Mammary epithelial cell (primary cell): ENCODE data around the gene IL1RAPL2.

Source experiments
- EZH2 ChIP-seq: IDR thresholded peaks from 2 replicates; pipeline ENCODE4 v1.6.1; 2012; ENCODE audit warnings: low read length, inconsistent platforms, borderline replicate concordance
- TF ChIP-seq, protein P1 (sequence below), 2 donors: IDR thresholded peaks in 1 of 2; conservative IDR thresholded peaks in 1 of 2; 2 replicates each; pipeline ENCODE4 v1.5.1; 2011 to 2012; ENCODE audit warnings: inconsistent platforms in 2 of 2, low read length in 2 of 2, mild to moderate bottlenecking in 2 of 2, control low read depth in 1 of 2, low read depth in 1 of 2; ENCODE audit not compliant: insufficient read depth in 1 of 2; ENCODE audit errors: extremely low read depth in 1 of 2

DNA sequence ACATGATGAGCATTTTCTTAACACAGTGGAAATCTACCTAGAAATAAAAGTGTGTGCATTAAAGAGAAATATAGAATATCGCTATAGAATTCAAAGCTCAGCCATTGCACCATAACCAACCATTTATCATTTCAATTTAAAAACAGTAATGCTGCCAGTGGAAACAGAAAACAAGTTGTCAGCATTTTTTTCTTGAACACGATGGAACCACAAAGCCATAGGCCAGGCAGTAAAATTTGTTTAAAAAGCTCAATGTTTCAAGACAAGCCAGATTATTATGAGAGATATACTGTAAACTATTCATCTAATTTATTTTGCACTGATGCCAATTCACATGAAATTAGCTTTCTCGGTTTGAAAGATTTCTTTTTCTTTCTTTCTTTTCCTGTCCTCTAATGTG is 1209.7 kb downstream of the IL1RAPL2 start:
- TF ChIP-seq, protein P1, sequence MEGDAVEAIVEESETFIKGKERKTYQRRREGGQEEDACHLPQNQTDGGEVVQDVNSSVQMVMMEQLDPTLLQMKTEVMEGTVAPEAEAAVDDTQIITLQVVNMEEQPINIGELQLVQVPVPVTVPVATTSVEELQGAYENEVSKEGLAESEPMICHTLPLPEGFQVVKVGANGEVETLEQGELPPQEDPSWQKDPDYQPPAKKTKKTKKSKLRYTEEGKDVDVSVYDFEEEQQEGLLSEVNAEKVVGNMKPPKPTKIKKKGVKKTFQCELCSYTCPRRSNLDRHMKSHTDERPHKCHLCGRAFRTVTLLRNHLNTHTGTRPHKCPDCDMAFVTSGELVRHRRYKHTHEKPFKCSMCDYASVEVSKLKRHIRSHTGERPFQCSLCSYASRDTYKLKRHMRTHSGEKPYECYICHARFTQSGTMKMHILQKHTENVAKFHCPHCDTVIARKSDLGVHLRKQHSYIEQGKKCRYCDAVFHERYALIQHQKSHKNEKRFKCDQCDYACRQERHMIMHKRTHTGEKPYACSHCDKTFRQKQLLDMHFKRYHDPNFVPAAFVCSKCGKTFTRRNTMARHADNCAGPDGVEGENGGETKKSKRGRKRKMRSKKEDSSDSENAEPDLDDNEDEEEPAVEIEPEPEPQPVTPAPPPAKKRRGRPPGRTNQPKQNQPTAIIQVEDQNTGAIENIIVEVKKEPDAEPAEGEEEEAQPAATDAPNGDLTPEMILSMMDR (conservative IDR thresholded peaks at IDR 0.05 in 1 of 2, IDR thresholded peaks at IDR 0.05 in 1 of 2; ENCODE audit: extremely low read depth in 1 of 2, insufficient read depth in 1 of 2, low read depth in 1 of 2, low read length in 2 of 2) = no peak
- no peak for TF ChIP-seq EZH2
